Measurements from ENCODE around the gene SLC16A3. TPM values are rescaled to one million over a fixed set of nuclear protein-coding genes. Genes with fewer than 3 reads are reported as not detected.

SLC16A3 gene
- total and polyA plus RNA-seq, 2 of the 8 experiments (the other 6 are each of a cell fraction or from before 2014, with no cell fraction given): 3.8 to 8.7 TPM

- no peaks in the 10 kb centered on the region for H3K23me2 ChIP-seq (ENCODE audit: low read depth, low read length)
- CTCF ChIA-PET (ENCODE audit: partially characterized antibody): interaction anchor here (0.7 to 0.9 kb wide), 2 partner anchors 25 to 75 kb away, joined by 3 to 4 read pairs; no protein-coding TSS in a partner anchor
- no peak overlapping the region for H2AFZ ChIP-seq (ENCODE audit: low read length)
- H3K27ac ChIP-seq (ENCODE audit: low read depth, low read length): no peak overlapping the region
- H3K4me2 ChIP-seq (ENCODE audit: insufficient read depth in 1 of 2, low read depth in 2 of 2, low read length in 2 of 2): no peak overlapping the region
- no peak overlapping the region for H2AK5ac ChIP-seq (ENCODE audit: low read depth, low read length)
- no peak overlapping the region for H3K23ac ChIP-seq (ENCODE audit: insufficient read length)
- no peak overlapping the region for H4K91ac ChIP-seq (replicated peaks; ENCODE audit: insufficient read length, low read length)
- H4K20me1 ChIP-seq (replicated peaks in 1 of 2; ENCODE audit: control insufficient read depth in 1 of 2, insufficient read depth in 2 of 2, low read length in 2 of 2): peaks cover 13 to 35% of the 10 kb centered on the region in 2 experiments
- POLR2A ChIA-PET (ENCODE audit: partially characterized antibody): interaction anchor here (1.4 kb wide), 1 partner anchor 25 kb away, joined by 3 read pairs; no protein-coding TSS in a partner anchor
- no peaks in the 10 kb centered on the region for H3K79me2 ChIP-seq (ENCODE audit: control insufficient read depth in 1 of 2, insufficient read depth in 2 of 2, low read length in 2 of 2)
- no peak overlapping the region for H2BK12ac ChIP-seq (ENCODE audit: low read depth, low read length)
- no peaks in the 10 kb centered on the region for H3K9me3 ChIP-seq (ENCODE audit: insufficient read depth in 2 of 2, low read depth in 1 of 2, low read length in 1 of 2)
- no peak overlapping the region for H2BK15ac ChIP-seq (ENCODE audit: low read length)
- no peak overlapping the region for H4K8ac ChIP-seq (ENCODE audit: extremely low read depth, insufficient read depth, low read length)
- no peak for DNase-seq (ENCODE audit: low read depth in 1 of 2, low spot score in 2 of 2)
- no peak overlapping the region for H3K4me3 ChIP-seq (ENCODE audit: extremely low read depth in 1 of 4, insufficient read depth in 2 of 4, low read depth in 3 of 4, low read length in 4 of 4)
- no peaks in the 10 kb centered on the region for H3K4me1 ChIP-seq (replicated peaks in 1 of 4; ENCODE audit: control insufficient read depth in 3 of 4, insufficient read depth in 4 of 4, low read length in 3 of 4)
- no peaks in the 10 kb centered on the region for H3K79me1 ChIP-seq (ENCODE audit: low read depth, low read length)
- H3K9ac ChIP-seq (replicated peaks in 1 of 4; ENCODE audit: extremely low read depth in 1 of 4, low read depth in 3 of 4, low read length in 3 of 4): no peak overlapping the region
- no peak overlapping the region for H3K18ac ChIP-seq (ENCODE audit: extremely low read depth, low read length)
- no peak overlapping the region for H4K5ac ChIP-seq (ENCODE audit: insufficient read length, low read depth, low read length)
- H2BK5ac ChIP-seq (ENCODE audit: low read depth, low read length): no peak overlapping the region
- no peak overlapping the region for H3K14ac ChIP-seq (ENCODE audit: insufficient read length)
- no peak overlapping the region for H2BK120ac ChIP-seq (replicated peaks; ENCODE audit: low read depth, low read length)
- peaks cover 20 to 40% (median 35%) of the 10 kb centered on the region in 4 experiments for H3K27me3 ChIP-seq (replicated peaks in 1 of 4; ENCODE audit: control insufficient read depth in 3 of 4, extremely low read depth in 1 of 4, insufficient read depth in 3 of 4, low read length in 3 of 4)
- no peak overlapping the region for H2BK20ac ChIP-seq (ENCODE audit: low read length)
- H3K56ac ChIP-seq (replicated peaks; ENCODE audit: insufficient read length, low read depth, low read length): no peak overlapping the region
- H3K4ac ChIP-seq (replicated peaks; ENCODE audit: insufficient read length, low read depth, low read length): no peak overlapping the region
- 0 out of 8 replicates have a peak, but pooled peaks cover 0 to 3% (median 0%) of the 10 kb centered on the region in 4 experiments for H3K36me3 ChIP-seq (ENCODE audit: control insufficient read depth in 2 of 4, insufficient read depth in 4 of 4, low read length in 3 of 4)
- FAIRE-seq: no peak
- 93% methylated on average over 31 of the region's 31 CpGs; no CpG with 5 or more reads in 1 of the 2 experiments for WGBS, 2 experiments (ENCODE audit: extremely low coverage in 1 of 2, insufficient coverage in 1 of 2, insufficient read length in 1 of 2, insufficient replicate concordance in 2 of 2, low coverage in 1 of 2, low lambda C conversion rate in 2 of 2, missing lambda C conversion rate in 1 of 2)
- TF ChIP-seq CEBPB (IDR thresholded peaks at IDR 0.05; ENCODE audit: low read depth, low read length) (no peak), KDM1A (IDR thresholded peaks at IDR 0.05; ENCODE audit: borderline replicate concordance, low read length) (no peak), EP300 (IDR thresholded peaks at IDR 0.05; ENCODE audit: borderline replicate concordance in 1 of 2, low read depth in 2 of 2, low read length in 2 of 2) (no peak), RXRA (IDR thresholded peaks at IDR 0.05; ENCODE audit: insufficient read depth, low read depth, low read length) (no peak), FOSL1 (IDR thresholded peaks at IDR 0.05; ENCODE audit: insufficient read depth, low read depth, low read length) (no peak), SIX5 (IDR thresholded peaks at IDR 0.05; ENCODE audit: low read depth, low read length) (no peak), KDM5A (IDR thresholded peaks at IDR 0.05; ENCODE audit: low read length) (no peak), ATF3 (IDR thresholded peaks at IDR 0.05; ENCODE audit: insufficient read depth, low read depth, low read length) (no peak), USF2 (IDR thresholded peaks at IDR 0.05; ENCODE audit: low read length) (no peak)
- TF ChIP-seq, protein P1, sequence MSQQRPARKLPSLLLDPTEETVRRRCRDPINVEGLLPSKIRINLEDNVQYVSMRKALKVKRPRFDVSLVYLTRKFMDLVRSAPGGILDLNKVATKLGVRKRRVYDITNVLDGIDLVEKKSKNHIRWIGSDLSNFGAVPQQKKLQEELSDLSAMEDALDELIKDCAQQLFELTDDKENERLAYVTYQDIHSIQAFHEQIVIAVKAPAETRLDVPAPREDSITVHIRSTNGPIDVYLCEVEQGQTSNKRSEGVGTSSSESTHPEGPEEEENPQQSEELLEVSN (IDR thresholded peaks at IDR 0.05): no peak
These were observed 47.9 kb upstream of the SLC16A3 start for GRCh38 chr17:82180776-82181528.

All from H1 (cell line).